Measurements from ENCODE around the gene SUN5.
"Not testable (repeated sequence)": the region's sequence is repeated elsewhere in the genome, so short reads cannot be mapped to it uniquely, and the experiment has no call there.

The SUN5 gene

DNA sequence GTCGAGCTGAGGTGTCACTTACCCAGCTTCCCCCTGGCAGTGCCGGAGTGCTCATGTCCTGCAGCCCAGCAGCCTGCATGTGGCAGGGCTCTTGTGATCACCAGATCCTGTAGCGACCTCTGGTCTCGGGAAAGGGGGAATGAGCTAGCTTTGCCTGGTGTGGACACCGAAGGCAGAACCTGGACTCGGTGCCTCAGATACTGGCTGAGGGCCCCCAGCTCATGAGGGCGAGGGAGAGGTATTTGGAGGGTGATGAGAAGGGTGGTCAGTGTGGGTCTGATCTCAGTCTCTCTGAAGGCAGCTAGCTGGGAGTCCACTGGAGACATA, 26.3 kb downstream of the SUN5 start:
- no peak overlapping the region for H3K4me3 ChIP-seq (replicated peaks in 1 of 2; ENCODE audit: low read depth in 2 of 2, low read length in 2 of 2)
- DNase-seq (ENCODE audit: low read depth in 2 of 2) = no peak
- TF ChIP-seq, protein P1, sequence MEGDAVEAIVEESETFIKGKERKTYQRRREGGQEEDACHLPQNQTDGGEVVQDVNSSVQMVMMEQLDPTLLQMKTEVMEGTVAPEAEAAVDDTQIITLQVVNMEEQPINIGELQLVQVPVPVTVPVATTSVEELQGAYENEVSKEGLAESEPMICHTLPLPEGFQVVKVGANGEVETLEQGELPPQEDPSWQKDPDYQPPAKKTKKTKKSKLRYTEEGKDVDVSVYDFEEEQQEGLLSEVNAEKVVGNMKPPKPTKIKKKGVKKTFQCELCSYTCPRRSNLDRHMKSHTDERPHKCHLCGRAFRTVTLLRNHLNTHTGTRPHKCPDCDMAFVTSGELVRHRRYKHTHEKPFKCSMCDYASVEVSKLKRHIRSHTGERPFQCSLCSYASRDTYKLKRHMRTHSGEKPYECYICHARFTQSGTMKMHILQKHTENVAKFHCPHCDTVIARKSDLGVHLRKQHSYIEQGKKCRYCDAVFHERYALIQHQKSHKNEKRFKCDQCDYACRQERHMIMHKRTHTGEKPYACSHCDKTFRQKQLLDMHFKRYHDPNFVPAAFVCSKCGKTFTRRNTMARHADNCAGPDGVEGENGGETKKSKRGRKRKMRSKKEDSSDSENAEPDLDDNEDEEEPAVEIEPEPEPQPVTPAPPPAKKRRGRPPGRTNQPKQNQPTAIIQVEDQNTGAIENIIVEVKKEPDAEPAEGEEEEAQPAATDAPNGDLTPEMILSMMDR (IDR thresholded peaks at IDR 0.05; ENCODE audit: low read depth, low read length) = no peak

DNA sequence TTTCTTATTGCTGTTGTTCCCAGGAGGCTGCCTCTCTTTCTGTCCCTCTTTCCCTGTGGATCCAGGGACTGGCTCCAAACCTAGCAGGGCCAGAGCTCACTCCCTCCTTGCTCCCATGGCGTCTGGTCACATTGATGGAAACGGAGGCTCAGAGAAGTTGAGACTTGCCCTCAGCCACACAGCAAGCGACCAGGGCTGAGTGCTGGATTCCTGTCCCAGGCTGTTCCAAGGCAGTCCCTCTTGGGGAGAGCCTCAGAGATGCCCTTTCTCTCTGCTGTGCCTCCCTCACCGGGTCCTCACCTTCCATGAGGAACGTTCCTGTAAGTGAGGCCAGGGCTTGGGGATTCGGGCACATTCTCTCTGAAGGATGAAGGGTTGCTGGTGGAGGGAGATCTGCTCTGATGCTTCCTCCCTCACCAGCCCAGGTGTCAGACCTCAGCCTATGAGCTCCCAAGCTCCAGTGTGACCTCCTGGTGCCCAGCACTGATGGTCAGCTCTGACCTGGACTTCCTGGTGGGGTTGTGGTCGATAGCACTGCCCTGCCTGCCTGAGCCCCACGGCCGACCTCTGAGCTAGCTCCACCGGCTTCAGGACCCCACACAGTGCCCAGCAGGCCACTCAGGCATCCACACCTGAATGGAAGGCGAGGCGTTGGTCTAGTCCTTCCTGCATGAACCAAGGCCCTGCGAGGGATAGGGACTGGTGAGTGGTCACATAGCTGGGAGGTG, 26.8 kb downstream of the SUN5 start:
- TF ChIP-seq, protein P1 (IDR thresholded peaks at IDR 0.05; ENCODE audit: low read depth, low read length) = no peak
- H3K4me3 ChIP-seq (replicated peaks in 1 of 2; ENCODE audit: low read depth in 2 of 2, low read length in 2 of 2) = no peak overlapping the region
- DNase-seq (ENCODE audit: low read depth in 2 of 2) = no peak

DNA sequence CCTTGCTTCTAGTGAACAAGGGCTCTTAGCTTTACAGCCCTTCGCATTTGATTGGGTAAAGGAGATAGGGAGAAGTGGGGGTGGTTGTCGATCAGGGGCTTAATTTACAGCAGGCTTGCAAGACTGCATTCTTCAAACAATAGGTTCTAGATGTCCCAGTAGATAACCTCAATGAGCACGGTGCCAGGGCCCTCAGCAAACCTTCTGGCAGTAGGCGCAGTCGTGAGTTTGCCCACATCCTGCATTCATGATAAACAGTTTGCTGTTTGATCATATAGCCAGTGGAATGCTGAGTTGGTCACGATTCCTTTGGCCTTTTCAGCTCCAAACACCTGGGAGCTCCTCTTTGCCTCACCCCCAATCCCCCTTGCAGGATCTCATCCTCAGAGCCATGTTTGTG, 27.5 kb downstream of the SUN5 start:
- TF ChIP-seq, protein P1 (IDR thresholded peaks at IDR 0.05; ENCODE audit: low read depth, low read length) = no peak
- DNase-seq (ENCODE audit: low read depth in 2 of 2) = no peak

DNA sequence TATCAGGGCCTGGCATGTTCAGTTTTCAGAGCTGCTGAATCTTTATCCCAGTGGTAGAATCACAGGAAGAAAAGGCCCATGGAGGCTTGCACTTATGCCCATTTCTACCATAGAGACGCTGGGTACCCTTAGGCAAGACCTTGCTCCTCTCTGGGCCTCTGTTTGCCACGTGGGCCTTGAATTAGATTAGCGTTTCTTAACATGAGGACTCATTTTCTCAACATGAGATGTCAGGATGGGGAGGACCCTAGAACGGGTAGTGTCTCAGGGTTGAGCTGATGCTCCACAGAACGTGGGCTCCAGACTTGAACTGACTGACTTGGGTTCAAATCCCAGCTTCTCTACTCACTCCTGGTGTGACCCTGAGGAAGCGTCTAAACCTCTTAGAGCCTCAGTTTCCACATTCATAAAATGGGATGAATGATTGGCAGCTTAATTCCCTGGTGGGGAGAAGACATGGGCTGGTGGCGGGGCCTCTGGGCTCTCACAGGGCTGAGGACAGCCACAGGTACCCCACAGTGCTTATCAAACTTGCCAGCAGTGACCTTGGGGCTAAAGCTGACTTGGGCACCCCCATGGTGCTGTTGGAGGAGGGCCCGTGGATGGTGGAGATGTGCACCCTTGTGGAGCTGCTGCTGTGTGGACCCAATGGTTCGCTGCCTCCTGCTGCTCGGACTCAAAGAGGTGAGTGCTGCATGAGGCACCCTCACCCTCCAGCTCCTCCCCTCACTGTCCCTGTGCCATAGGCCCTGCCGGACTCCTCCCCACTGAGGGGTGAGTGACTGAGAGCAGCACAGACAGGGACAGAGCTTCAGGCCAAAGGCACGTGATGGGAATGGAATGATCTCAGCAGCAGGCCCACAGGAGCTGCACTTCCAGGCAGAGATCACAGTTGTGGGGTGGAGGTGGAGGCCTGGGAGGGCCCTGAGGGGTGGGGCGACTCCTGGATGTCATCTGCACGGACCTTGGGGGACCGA, 28.2 kb downstream of the SUN5 start:
- no peak overlapping the region for H3K4me3 ChIP-seq (replicated peaks in 1 of 2; ENCODE audit: low read depth in 2 of 2, low read length in 2 of 2)
- no peak for DNase-seq (ENCODE audit: low read depth in 2 of 2)
- TF ChIP-seq, protein P1 (IDR thresholded peaks at IDR 0.05; ENCODE audit: low read depth, low read length) = no peak

More for the DNA sequence above, 27.5 kb downstream of the SUN5 start:
- H3K4me3 ChIP-seq (replicated peaks in 1 of 2; ENCODE audit: low read depth in 2 of 2, low read length in 2 of 2) = no peak overlapping the region

DNA sequence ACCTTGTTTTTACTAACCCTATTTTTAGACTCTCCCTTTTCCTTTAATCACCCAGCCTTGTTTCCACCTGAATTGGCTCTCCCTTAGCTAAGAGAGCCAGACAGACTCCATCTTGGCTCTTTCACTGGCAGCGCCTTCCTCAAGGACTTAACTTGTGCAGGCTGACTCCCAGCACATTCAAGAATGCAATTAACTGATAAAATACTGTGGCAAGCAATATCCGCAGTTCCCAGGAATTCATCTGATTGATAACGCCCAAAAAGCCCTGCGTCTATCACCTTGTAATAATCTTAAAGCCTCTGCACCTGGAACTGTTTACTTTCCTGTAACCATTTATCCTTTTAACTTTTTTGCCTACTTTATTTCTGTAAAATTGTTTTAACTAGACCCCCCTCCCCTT, 29.1 kb downstream of the SUN5 start:
- H3K4me3 ChIP-seq (replicated peaks in 1 of 2; ENCODE audit: low read depth in 2 of 2, low read length in 2 of 2); DNase-seq (ENCODE audit: low read depth in 2 of 2): not testable (repeated sequence)

DNA sequence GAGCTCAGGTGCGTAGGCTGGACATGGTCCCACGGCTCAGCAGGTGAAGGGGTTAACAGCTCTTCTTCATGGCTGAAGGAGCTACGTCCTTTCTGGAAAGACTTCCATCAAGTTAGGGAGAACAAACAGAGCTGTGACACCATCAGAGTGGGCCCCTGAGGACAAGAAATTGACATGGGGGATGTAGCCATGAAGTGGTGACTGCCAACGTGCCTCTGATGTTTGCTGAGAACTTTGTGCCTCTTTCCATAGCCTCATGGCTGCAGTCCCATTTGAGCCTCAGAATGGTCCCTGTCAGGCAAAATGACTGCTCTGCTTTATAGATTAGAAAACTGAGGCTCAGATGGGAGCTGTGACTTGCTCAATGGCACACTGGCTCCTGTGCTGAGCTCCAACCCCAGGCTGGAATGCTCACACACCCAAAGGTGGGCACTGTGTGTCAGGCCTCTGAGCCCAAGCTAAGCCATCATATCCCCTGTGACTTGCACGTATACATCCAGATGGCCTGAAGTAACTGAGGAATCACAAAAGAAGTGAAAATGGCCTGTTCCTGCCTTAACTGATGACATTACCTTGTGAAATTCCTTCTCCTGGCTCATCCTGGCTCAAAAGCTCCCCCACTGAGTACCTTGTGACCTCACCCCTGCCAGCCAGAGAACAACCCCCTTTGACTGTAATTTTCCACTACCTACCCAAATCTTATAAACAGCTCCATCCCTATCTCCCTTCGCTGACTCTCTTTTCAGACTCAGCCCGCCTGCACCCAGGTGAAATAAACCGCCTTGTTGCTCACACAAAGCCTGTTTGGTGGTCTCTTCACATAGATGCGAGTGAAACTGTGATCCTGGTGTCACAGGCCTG, 29.8 kb downstream of the SUN5 start:
- DNase-seq (ENCODE audit: low read depth in 2 of 2); H3K4me3 ChIP-seq (replicated peaks in 1 of 2; ENCODE audit: low read depth in 2 of 2, low read length in 2 of 2): not testable (repeated sequence)

DNA sequence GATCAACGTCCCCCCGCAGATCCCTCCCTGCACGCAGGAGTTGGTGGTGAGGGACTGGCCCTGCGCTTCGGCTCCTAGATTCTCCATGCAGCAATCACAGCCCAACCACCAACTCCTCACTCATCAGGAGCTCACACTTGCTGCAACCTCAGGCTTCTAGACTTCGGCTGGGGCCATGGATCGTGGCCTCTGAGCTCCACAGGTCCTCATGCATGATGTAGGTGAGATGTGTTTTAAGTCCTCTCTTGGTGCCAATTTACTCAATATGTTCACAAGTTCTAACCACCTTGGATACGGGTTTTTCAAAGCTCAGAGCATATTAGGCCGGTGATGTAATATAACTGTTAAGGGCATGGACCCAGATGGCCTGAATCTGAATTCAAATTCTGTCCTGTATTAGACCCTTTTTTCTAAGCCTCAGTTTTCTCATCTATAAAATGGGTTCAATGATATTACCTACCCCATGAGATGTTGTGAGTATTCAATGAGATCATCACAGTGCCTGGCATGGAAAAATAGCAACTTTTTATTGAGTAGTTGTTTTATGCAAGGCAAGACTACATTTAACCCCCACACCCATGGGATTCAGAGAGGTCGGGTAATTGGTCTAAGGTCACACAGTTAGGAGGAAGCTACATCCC, 31.0 kb downstream of the SUN5 start:
- TF ChIP-seq, protein P1 (IDR thresholded peaks at IDR 0.05; ENCODE audit: low read depth, low read length) = no peak
- H3K4me3 ChIP-seq (replicated peaks in 1 of 2; ENCODE audit: low read depth in 2 of 2, low read length in 2 of 2) = no peak overlapping the region
- no peak for DNase-seq (ENCODE audit: low read depth in 2 of 2)
